HCT116 (cell line): ENCODE results near the gene C22orf39. TPM values are rescaled to one million over a fixed set of nuclear protein-coding genes. Genes with fewer than 3 reads are reported as not detected.

Source experiments
- ATAC-seq: fragments of 200-7000 bp; cut with Tn5 transposase; 2 replicates; pipeline ENCODE4 v1.9.1; 2020; ENCODE audit warnings: mild to moderate bottlenecking, moderate library complexity
- BruUV-seq: library from RNA; stranded (reverse); fragments of 400-500 nt; replicated peaks from 2 replicates; lab custom pipeline; 2021; lab: Mats Ljungman, UMichigan
- CTCF ChIA-PET: fragments of 300-600 bp; sonication (Branson Sonifier 250); formaldehyde crosslinking; loops from one replicate; lab custom pipeline; 2021; ENCODE audit warnings: antibody characterized with exemption; lab: Charles Lee
- POLR2A ChIA-PET: fragments of 300-600, 350-600 bp; sonication (Branson Sonifier 250); formaldehyde crosslinking; loops from one replicate; lab custom pipeline; 2021; ENCODE audit warnings: antibody characterized with exemption; lab: Charles Lee
- RAD21 ChIA-PET, 2 experiments: fragments of 300-600 bp; sonication (Branson Sonifier 250); formaldehyde crosslinking; loops; one replicate each; lab custom pipeline; 2023; ENCODE audit warnings: low total read pairs in 2 of 2; ENCODE audit not compliant: uncharacterized antibody in 2 of 2, unreplicated experiment in 2 of 2, low non-redundant PET in 1 of 2; lab: Charles Lee
- DNase-seq: peaks from one replicate; pipeline ENCODE4 v3.0.0-alpha.2; 2010; ENCODE audit warnings: low read depth, low spot score
- H2AFZ ChIP-seq: fragments of 200-600 bp; shearing (Covaris generic), sonication (generic); 2 replicates; pipeline ENCODE4 v1.6.1; 2017; ENCODE audit warnings: low read depth, mixed run types, mixed read lengths, antibody characterized with exemption, low read length; ENCODE audit not compliant: poor library complexity, severe bottlenecking
- H3K27ac ChIP-seq: 2 replicates; pipeline ENCODE4 v1.5.1; 2012; ENCODE audit warnings: low read depth, low read length
- H3K27me3 ChIP-seq: fragments of 200-600 bp; sonication (generic); 2 replicates; pipeline ENCODE4 v1.6.1; 2016; ENCODE audit warnings: mixed run types, low read length, mixed read lengths; ENCODE audit not compliant: insufficient read depth
- H3K36me3 ChIP-seq, 2 experiments: fragments of 200-500 bp in 1 of 2; fragments of 200-600 bp in 1 of 2; sonication (Bioruptor generic) in 1 of 2; sonication (generic) in 1 of 2; 2 replicates each; pipeline versions ENCODE4 v1.5.1 to v1.6.1; 2014 to 2016; ENCODE audit warnings: low read length in 2 of 2, inconsistent platforms in 1 of 2, mixed read lengths in 1 of 2, mixed run types in 1 of 2; ENCODE audit not compliant: insufficient read depth in 2 of 2, control insufficient read depth in 1 of 2
- H3K4me1 ChIP-seq, 2 experiments: fragments of 200-600 bp in 1 of 2; sonication (generic) in 1 of 2; 2 replicates each; pipeline versions ENCODE4 v1.5.1 to v1.6.1; 2012 to 2017; ENCODE audit warnings: low read length in 2 of 2, inconsistent platforms in 1 of 2, mild to moderate bottlenecking in 1 of 2, mixed read lengths in 1 of 2, mixed run types in 1 of 2, moderate library complexity in 1 of 2; ENCODE audit not compliant: insufficient read depth in 2 of 2, control insufficient read depth in 1 of 2
- H3K4me2 ChIP-seq: fragments of 200-600 bp; sonication (generic); 2 replicates; pipeline ENCODE4 v1.6.1; 2017; ENCODE audit warnings: mixed run types, low read length, mixed read lengths
- H3K4me3 ChIP-seq, 2 experiments: fragments of 200-600 bp in 1 of 2; sonication (generic) in 1 of 2; replicated peaks in 1 of 2; 2 replicates each; pipeline ENCODE4 v1.5.1; 2011 to 2016; ENCODE audit warnings: low read length in 2 of 2, control low read depth in 1 of 2, low read depth in 1 of 2, mild to moderate bottlenecking in 1 of 2, mixed read lengths in 1 of 2, mixed run types in 1 of 2
- H3K79me2 ChIP-seq: fragments of 200-600 bp; sonication (generic); 2 replicates; pipeline ENCODE4 v1.6.1; 2017; ENCODE audit warnings: mild to moderate bottlenecking, mixed run types, low read length, moderate library complexity, mixed read lengths; ENCODE audit not compliant: insufficient read depth
- H3K9ac ChIP-seq: fragments of 200-600 bp; sonication (generic); 2 replicates; pipeline ENCODE4 v1.6.1; 2016; ENCODE audit warnings: low read length, mixed read lengths
- H3K9me2 ChIP-seq: fragments of 200-600 bp; sonication (generic), shearing (Covaris generic); 2 replicates; pipeline ENCODE4 v1.6.1; 2017; ENCODE audit warnings: mixed run types, mild to moderate bottlenecking, moderate library complexity; ENCODE audit not compliant: insufficient read depth
- H3K9me3 ChIP-seq, 2 experiments: fragments of 200-500 bp in 1 of 2; fragments of 200-600 bp in 1 of 2; sonication (Bioruptor generic) in 1 of 2; sonication (generic) in 1 of 2; 2 replicates each; pipeline ENCODE4 v1.6.1; 2014 to 2017; ENCODE audit warnings: low read length in 2 of 2, mixed read lengths in 2 of 2, inconsistent platforms in 1 of 2, low read depth in 1 of 2, mild to moderate bottlenecking in 1 of 2, mixed run types in 1 of 2, moderate library complexity in 1 of 2; ENCODE audit not compliant: control insufficient read depth in 1 of 2, insufficient read depth in 1 of 2
- H4K20me1 ChIP-seq: fragments of 200-600 bp; sonication (generic), shearing (Covaris generic); 2 replicates; pipeline ENCODE4 v1.6.1; 2017; ENCODE audit warnings: mixed run types, mild to moderate bottlenecking, moderate library complexity; ENCODE audit not compliant: insufficient read depth
- CBX3 ChIP-seq: IDR thresholded peaks from 2 replicates; pipeline ENCODE4 v1.6.1; 2012; ENCODE audit warnings: low read depth
- EGR1 ChIP-seq: IDR thresholded peaks from 2 replicates; pipeline ENCODE4 v1.6.1; 2012; ENCODE audit warnings: low read depth
- ELF1 ChIP-seq: IDR thresholded peaks from 2 replicates; pipeline ENCODE4 v1.6.1; 2012; ENCODE audit warnings: low read depth, borderline replicate concordance
- EZH2 ChIP-seq: fragments of 200-600 bp; sonication (generic); IDR thresholded peaks from 2 replicates; pipeline ENCODE4 v1.6.1; 2017; ENCODE audit warnings: antibody characterized with exemption, mixed run types
- EZH2phosphoT487 ChIP-seq: fragments of 200-600 bp; IDR thresholded peaks from 2 replicates; pipeline ENCODE4 v1.6.1; 2018; ENCODE audit warnings: antibody characterized with exemption, borderline replicate concordance
- FOSL1 ChIP-seq: IDR thresholded peaks from 2 replicates; pipeline ENCODE4 v1.6.1; 2012; ENCODE audit warnings: low read depth
- JUND ChIP-seq: IDR thresholded peaks from 2 replicates; pipeline ENCODE4 v1.6.1; 2012
- POLR2A ChIP-seq: IDR thresholded peaks from 2 replicates; pipeline ENCODE4 v1.7.0; 2011; ENCODE audit warnings: borderline replicate concordance; ENCODE audit not compliant: insufficient read depth, insufficient read length; ENCODE audit errors: extremely low read depth
- SIN3A ChIP-seq: IDR thresholded peaks from 2 replicates; pipeline ENCODE4 v1.6.1; 2012; ENCODE audit warnings: low read depth
- TCF7L2 ChIP-seq: IDR thresholded peaks from 2 replicates; pipeline ENCODE4 v1.7.0; 2011; ENCODE audit warnings: borderline replicate concordance, inconsistent platforms; ENCODE audit not compliant: insufficient read depth, insufficient read length; ENCODE audit errors: extremely low read depth
- ZFX ChIP-seq: fragments of 450-650 bp; IDR thresholded peaks from 2 replicates; pipeline ENCODE4 v1.6.1; 2017
- intact Hi-C: fragments of 100-400 bp; cut with micrococcal nuclease; formaldehyde crosslinking; loops from 2 replicates; pipeline ENCODE4 v1.10.0; 2022
- total RNA-seq: library from RNA; stranded (reverse); gene quantifications from one replicate; pipeline ENCODE4 v1.2.1, GENCODE V29; 2021; ENCODE audit not compliant: unreplicated experiment
- TF ChIP-seq, protein P1 (sequence below), 3 experiments: fragments of 200-600 bp in 1 of 3; sonication (generic) in 1 of 3; IDR thresholded peaks in 2 of 3; conservative IDR thresholded peaks in 1 of 3; 2 replicates each; pipeline ENCODE4 v1.5.1; 2012 to 2017; ENCODE audit warnings: low read depth in 2 of 3, low read length in 2 of 3, antibody characterized with exemption in 1 of 3, borderline replicate concordance in 1 of 3, control low read depth in 1 of 3, mild to moderate bottlenecking in 1 of 3, mixed read lengths in 1 of 3, mixed run types in 1 of 3, moderate library complexity in 1 of 3; ENCODE audit not compliant: insufficient read depth in 1 of 3
- TF ChIP-seq, protein P2 (sequence below): IDR thresholded peaks from 2 replicates; pipeline ENCODE4 v1.6.1; 2012
- TF ChIP-seq, protein P3 (sequence below): IDR thresholded peaks from 2 replicates; pipeline ENCODE4 v1.6.1; 2012; ENCODE audit warnings: low read depth
- TF ChIP-seq, protein P4 (sequence below): IDR thresholded peaks from 2 replicates; pipeline ENCODE4 v1.6.1; 2012

The C22orf39 gene
- total RNA-seq, 1 experiment from 2014 or later, result 17.7 TPM

DNA sequence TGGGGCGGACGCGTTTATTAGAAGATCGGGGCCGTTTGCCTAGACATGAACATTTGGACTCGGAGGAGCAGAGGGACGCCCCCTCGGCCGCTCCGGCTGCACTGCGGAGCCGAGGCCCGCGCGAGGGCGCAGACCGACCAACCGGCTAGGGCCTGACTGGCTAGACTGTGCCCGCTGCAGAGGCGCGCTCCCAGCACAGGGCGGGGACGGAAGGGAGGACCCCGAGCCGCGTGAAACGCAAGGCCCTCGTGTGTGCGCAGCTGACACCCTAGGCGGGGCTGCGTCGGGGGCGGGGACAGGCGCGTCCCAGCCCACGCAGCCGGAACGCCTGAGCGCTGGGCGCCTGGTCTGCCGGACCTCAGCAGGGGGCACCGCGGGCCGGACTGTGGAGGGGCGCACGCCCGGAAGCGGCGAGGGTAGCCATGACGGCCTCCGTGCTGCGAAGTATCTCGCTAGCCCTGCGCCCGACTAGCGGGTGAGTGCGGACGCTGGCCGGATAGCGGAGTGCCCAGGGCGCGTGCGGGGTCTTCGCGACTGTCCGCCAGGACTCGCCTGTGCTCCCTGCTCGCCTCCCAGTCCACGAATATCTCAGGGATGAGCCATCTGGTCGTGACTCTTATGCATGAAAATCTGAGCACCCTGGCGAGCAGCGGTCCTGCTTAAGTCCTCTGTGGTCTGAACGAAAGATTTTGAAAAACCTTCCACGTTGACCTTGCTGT lies 15.2 kb downstream of the C22orf39 start, which contains the start of gene MRPL40 (continued):
- TF ChIP-seq, protein P1, sequence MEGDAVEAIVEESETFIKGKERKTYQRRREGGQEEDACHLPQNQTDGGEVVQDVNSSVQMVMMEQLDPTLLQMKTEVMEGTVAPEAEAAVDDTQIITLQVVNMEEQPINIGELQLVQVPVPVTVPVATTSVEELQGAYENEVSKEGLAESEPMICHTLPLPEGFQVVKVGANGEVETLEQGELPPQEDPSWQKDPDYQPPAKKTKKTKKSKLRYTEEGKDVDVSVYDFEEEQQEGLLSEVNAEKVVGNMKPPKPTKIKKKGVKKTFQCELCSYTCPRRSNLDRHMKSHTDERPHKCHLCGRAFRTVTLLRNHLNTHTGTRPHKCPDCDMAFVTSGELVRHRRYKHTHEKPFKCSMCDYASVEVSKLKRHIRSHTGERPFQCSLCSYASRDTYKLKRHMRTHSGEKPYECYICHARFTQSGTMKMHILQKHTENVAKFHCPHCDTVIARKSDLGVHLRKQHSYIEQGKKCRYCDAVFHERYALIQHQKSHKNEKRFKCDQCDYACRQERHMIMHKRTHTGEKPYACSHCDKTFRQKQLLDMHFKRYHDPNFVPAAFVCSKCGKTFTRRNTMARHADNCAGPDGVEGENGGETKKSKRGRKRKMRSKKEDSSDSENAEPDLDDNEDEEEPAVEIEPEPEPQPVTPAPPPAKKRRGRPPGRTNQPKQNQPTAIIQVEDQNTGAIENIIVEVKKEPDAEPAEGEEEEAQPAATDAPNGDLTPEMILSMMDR (IDR thresholded peaks at IDR 0.05 in 2 of 3, conservative IDR thresholded peaks at IDR 0.05 in 1 of 3; ENCODE audit: borderline replicate concordance in 1 of 3, insufficient read depth in 1 of 3, low read depth in 2 of 3, low read length in 2 of 3), result no peak
- TF ChIP-seq JUND, result peak; percentile 55

DNA sequence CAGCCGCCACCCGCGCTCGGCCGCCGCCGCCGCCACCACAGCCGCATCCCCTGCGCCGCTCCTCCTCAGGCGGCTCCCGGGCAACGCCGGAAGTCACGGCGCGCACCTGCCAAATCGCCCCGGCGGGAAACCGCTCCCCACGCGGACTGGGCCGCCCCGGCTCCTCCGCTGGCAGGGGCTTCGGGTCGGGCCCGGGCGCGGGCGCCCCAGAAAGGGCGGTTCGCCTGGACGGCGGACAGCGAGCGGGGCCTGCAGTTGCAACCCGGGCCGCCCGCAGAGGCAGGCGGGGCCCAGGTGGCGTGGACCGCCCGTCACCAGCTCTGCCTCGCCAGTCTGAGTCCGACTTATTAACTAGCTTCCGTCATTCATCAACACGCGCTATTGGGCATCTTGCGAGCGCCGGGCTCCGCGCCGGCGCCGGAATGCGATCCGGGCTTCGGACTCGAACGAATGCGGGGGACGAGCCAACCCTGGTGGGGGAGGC lies 15.8 kb downstream of the C22orf39 start, which contains the start of gene HIRA:
Gene HIRA (minus strand): TSS at position 85 of the 484 bp plus-strand sequence. CDS start 257 bp downstream, outside the sequence.
- Histone ChIP-seq H3K9me3 (no peaks in the 10 kb centered on the region), H3K9me2 (no peaks in the 10 kb centered on the region), H4K20me1 (no peaks in the 10 kb centered on the region), H3K4me1 (peaks cover 16 to 17% of the 10 kb centered on the region in 2 experiments), H3K9ac (peak within 1 kb of the TSS; percentile 97), H3K79me2 (peaks cover 69% of the 10 kb centered on the region), H3K27ac (peak within 1 kb of the TSS; percentile 98), H3K36me3 (peaks cover 7 to 12% of the 10 kb centered on the region in 2 experiments; a peak in 3 of 4 replicates), H2AFZ (no peak within 1 kb of the TSS), H3K27me3 (no peaks in the 10 kb centered on the region), H3K4me2 (peak within 1 kb of the TSS; percentile 99), H3K4me3 (peak within 1 kb of the TSS; percentile 92 to 94)
- ChIA-PET RAD21 (no interaction called here), CTCF (no interaction called here), POLR2A (interaction anchor here (1.1 to 1.2 kb wide), 3 partner anchors 12 to 253 kb away, joined by 3 to 4 read pairs (median 3); partner anchors contain the start of genes C22orf39 and SLC25A1)
- BruUV-seq, result no TSS peak
- ATAC-seq (peak; percentile 66), DNase-seq (peak; percentile 53)
- intact Hi-C loops, result loop anchor here (1.0 to 2.0 kb wide), 2 partner anchors 48 to 253 kb away; partner anchors contain the start of genes CDC45, SLC25A1 and UFD1
- TF ChIP-seq ELF1 (no peak), FOSL1 (no peak), TCF7L2 (peak; percentile 13), ZFX (peak; percentile 87), POLR2A (no peak), EZH2phosphoT487 (no peak), JUND (no peak), CBX3 (0 out of 2 replicates have a peak, but pooled peaks have one; percentile 32), EGR1 (no peak), SIN3A (no peak), EZH2 (no peak)
- TF ChIP-seq, protein P2, sequence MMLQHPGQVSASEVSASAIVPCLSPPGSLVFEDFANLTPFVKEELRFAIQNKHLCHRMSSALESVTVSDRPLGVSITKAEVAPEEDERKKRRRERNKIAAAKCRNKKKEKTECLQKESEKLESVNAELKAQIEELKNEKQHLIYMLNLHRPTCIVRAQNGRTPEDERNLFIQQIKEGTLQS, result no peak
- TF ChIP-seq, protein P3, sequence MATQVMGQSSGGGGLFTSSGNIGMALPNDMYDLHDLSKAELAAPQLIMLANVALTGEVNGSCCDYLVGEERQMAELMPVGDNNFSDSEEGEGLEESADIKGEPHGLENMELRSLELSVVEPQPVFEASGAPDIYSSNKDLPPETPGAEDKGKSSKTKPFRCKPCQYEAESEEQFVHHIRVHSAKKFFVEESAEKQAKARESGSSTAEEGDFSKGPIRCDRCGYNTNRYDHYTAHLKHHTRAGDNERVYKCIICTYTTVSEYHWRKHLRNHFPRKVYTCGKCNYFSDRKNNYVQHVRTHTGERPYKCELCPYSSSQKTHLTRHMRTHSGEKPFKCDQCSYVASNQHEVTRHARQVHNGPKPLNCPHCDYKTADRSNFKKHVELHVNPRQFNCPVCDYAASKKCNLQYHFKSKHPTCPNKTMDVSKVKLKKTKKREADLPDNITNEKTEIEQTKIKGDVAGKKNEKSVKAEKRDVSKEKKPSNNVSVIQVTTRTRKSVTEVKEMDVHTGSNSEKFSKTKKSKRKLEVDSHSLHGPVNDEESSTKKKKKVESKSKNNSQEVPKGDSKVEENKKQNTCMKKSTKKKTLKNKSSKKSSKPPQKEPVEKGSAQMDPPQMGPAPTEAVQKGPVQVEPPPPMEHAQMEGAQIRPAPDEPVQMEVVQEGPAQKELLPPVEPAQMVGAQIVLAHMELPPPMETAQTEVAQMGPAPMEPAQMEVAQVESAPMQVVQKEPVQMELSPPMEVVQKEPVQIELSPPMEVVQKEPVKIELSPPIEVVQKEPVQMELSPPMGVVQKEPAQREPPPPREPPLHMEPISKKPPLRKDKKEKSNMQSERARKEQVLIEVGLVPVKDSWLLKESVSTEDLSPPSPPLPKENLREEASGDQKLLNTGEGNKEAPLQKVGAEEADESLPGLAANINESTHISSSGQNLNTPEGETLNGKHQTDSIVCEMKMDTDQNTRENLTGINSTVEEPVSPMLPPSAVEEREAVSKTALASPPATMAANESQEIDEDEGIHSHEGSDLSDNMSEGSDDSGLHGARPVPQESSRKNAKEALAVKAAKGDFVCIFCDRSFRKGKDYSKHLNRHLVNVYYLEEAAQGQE, result no peak
- TF ChIP-seq, protein P4, sequence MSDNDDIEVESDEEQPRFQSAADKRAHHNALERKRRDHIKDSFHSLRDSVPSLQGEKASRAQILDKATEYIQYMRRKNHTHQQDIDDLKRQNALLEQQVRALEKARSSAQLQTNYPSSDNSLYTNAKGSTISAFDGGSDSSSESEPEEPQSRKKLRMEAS, result no peak
- TF ChIP-seq, protein P1 (IDR thresholded peaks at IDR 0.05 in 2 of 3, conservative IDR thresholded peaks at IDR 0.05 in 1 of 3; ENCODE audit: borderline replicate concordance in 1 of 3, insufficient read depth in 1 of 3, low read depth in 2 of 3, low read length in 2 of 3), result no peak
